Left lobe of liver (tissue), 2 donors: ENCODE data around the gene TPGS2. TPM values are rescaled to one million over a fixed set of nuclear protein-coding genes. Genes with fewer than 3 reads are reported as not detected.
"Not testable (repeated sequence)": the region's sequence is repeated elsewhere in the genome, so short reads cannot be mapped to it uniquely, and the experiment has no call there.

ENCODE experiments used
- ATAC-seq: fragments of 200-7000 bp; cut with Tn5 transposase; one replicate; pipeline ENCODE4 v1.9.1; 2020; ENCODE audit warnings: mild to moderate bottlenecking, moderate library complexity
- DNase-seq: peaks from one replicate; pipeline ENCODE4 v3.0.0-alpha.2; 2020; ENCODE audit warnings: low spot score
- total RNA-seq: library from RNA; stranded (reverse); gene quantifications from one replicate; pipeline ENCODE4 v1.2.1, GENCODE V29; 2021
- donor health status: DM: no; HTN: no; CAD: no; lungs with moderate emphysema.
- donor health status: DM: no; HTN: yes; CAD: no.

Gene TPGS2
- total RNA-seq, 1 donor from 2014 or later = 15.2 TPM

- ATAC-seq = no peak
Observed at GRCh38 chr18:36825526-36825925, 3.3 kb downstream of the TPGS2 start.

GRCh38 chr18:36821681-36822080, 7.1 kb downstream of the TPGS2 start:
- ATAC-seq (no peak), DNase-seq (no peak)

More at GRCh38 chr18:36825526-36825925, 3.3 kb downstream of the TPGS2 start:
- DNase-seq = no peak

GRCh38 chr18:36819621-36820020, 9.2 kb downstream of the TPGS2 start:
- ATAC-seq = no peak
- no peak for DNase-seq

GRCh38 chr18:36818652-36819051, 10.2 kb downstream of the TPGS2 start:
- ATAC-seq = no peak
- DNase-seq = no peak

GRCh38 chr18:36817039-36817438, 11.8 kb downstream of the TPGS2 start:
- DNase-seq (no peak), ATAC-seq (no peak)

- DNase-seq, ATAC-seq: not testable (repeated sequence)
Observed at GRCh38 chr18:36816096-36816495, 12.7 kb downstream of the TPGS2 start.

GRCh38 chr18:36814994-36815393, 13.8 kb downstream of the TPGS2 start:
- no peak for DNase-seq

GRCh38 chr18:36813824-36814223, 15.0 kb downstream of the TPGS2 start:
- no peak for DNase-seq

More at GRCh38 chr18:36814994-36815393, 13.8 kb downstream of the TPGS2 start:
- ATAC-seq = no peak

GRCh38 chr18:36813101-36813775, 15.6 kb downstream of the TPGS2 start:
- no peak for ATAC-seq
- DNase-seq = no peak

More at GRCh38 chr18:36813824-36814223, 15.0 kb downstream of the TPGS2 start:
- no peak for ATAC-seq

GRCh38 chr18:36812678-36813077, 16.1 kb downstream of the TPGS2 start:
- ATAC-seq (no peak), DNase-seq (no peak)

GRCh38 chr18:36811955-36812354, 16.8 kb downstream of the TPGS2 start:
- DNase-seq (no peak), ATAC-seq (no peak)

- no peak for DNase-seq
- ATAC-seq = no peak
Observed at GRCh38 chr18:36811430-36811829, 17.4 kb downstream of the TPGS2 start.

GRCh38 chr18:36809590-36810381, 19.0 kb downstream of the TPGS2 start:
- ATAC-seq (peak; percentile 99), DNase-seq (no peak)

GRCh38 chr18:36808681-36809080, 20.1 kb downstream of the TPGS2 start:
- ATAC-seq = no peak
- DNase-seq = no peak

GRCh38 chr18:36805105-36805504, 23.7 kb downstream of the TPGS2 start:
- DNase-seq (no peak), ATAC-seq (no peak)

GRCh38 chr18:36798738-36799473, 29.9 kb downstream of the TPGS2 start:
- DNase-seq (no peak), ATAC-seq (no peak)

- DNase-seq = no peak
- no peak for ATAC-seq
Observed at GRCh38 chr18:36792634-36793283, 36.0 kb downstream of the TPGS2 start.

GRCh38 chr18:36786686-36787085, 42.1 kb downstream of the TPGS2 start:
- peak; percentile 49 for DNase-seq
- ATAC-seq = peak; percentile 80

GRCh38 chr18:36783792-36784191, 45.0 kb downstream of the TPGS2 start:
- DNase-seq = no peak
- ATAC-seq = no peak

- no peak for DNase-seq
- no peak for ATAC-seq
Observed at GRCh38 chr18:36782710-36783109, 46.1 kb downstream of the TPGS2 start.

- no peak for DNase-seq
- ATAC-seq = no peak
Observed at GRCh38 chr18:36780748-36781147, 48.1 kb downstream of the TPGS2 start.
